Measurements from ENCODE around the gene ICA1. TPM values are rescaled to one million over a fixed set of nuclear protein-coding genes. Genes with fewer than 3 reads are reported as not detected.

ICA1 gene
- total RNA-seq, 1 experiment from 2014 or later, result 5.4 TPM

DNA sequence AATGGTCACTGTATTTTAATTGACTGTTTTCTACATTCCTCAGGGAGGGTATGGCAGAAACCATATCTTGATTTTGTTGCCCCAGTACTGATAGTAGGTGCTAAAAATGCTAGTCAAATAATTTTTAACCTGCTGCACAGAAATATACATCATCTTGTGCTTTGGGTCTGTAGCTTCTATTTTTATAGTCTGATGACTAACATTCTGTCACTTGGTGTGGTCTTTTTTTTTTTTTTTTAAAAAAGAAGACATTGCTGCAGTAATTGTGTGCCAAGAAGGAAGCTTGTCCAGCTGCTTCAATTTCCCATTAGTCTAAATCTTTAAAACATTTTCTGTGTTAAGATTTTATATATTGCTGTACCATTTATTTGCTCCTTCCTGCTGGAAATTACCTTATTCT is 83.6 kb downstream of the ICA1 start:
- Histone ChIP-seq H3K36me3 (replicated peaks; ENCODE audit: control insufficient read depth, insufficient read depth, low read length) (no peaks in the 10 kb centered on the region), H3K27me3 (ENCODE audit: control insufficient read depth, insufficient read depth, low read length) (no peaks in the 10 kb centered on the region), H3K4me3 (ENCODE audit: insufficient read depth, low read depth, low read length) (no peak overlapping the region)
- no peak for DNase-seq

DNA sequence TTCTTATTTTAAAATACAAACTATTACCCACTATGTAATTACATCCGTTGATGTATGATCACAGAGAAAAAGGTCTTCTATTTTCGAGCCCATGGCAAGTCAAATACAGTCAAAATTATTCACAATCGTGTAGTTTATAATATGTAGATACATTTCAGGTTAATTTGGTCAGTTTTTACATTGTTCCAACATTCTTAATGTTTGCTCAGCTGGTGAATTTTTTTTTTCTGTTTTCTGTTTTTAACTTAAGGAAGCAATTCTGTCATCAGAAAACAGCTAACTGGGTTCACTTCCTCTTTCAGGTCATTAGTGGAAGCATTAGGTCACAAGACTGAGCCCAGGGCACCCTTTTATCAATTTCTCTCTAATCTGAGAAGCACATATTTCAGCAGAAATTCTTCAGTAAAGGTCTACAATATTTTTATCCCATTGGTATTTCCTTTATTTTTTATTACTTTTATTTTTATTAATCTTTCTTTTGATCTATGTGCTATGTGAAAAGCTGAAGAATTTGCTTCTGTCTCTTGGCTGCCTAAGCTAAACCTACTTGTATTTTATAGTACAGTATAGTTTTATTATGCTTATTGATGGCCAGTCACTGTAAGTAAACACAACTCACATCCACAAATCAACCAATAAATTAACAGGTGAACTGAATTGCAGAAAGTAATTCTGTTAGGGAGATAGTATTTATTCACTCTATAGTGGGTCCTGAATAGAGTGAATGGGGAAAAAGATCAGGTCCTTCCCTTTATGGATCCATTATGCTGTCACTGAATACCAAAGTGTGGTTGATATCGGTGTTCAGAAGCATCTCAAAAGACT is 84.6 kb downstream of the ICA1 start:
- Histone ChIP-seq H3K36me3 (replicated peaks; ENCODE audit: control insufficient read depth, insufficient read depth, low read length) (no peaks in the 10 kb centered on the region), H3K27me3 (ENCODE audit: control insufficient read depth, insufficient read depth, low read length) (no peaks in the 10 kb centered on the region), H3K4me3 (ENCODE audit: insufficient read depth, low read depth, low read length) (no peak overlapping the region)
- DNase-seq, result no peak

GRCh38 chr7:8176370-8177081 is 85.4 kb downstream of the ICA1 start:
- DNase-seq, result no peak
- H3K27me3 ChIP-seq (ENCODE audit: control insufficient read depth, insufficient read depth, low read length), result no peaks in the 10 kb centered on the region
- no peak overlapping the region for H3K4me3 ChIP-seq (ENCODE audit: insufficient read depth, low read depth, low read length)
- H3K36me3 ChIP-seq (replicated peaks; ENCODE audit: control insufficient read depth, insufficient read depth, low read length), result no peaks in the 10 kb centered on the region

DNA sequence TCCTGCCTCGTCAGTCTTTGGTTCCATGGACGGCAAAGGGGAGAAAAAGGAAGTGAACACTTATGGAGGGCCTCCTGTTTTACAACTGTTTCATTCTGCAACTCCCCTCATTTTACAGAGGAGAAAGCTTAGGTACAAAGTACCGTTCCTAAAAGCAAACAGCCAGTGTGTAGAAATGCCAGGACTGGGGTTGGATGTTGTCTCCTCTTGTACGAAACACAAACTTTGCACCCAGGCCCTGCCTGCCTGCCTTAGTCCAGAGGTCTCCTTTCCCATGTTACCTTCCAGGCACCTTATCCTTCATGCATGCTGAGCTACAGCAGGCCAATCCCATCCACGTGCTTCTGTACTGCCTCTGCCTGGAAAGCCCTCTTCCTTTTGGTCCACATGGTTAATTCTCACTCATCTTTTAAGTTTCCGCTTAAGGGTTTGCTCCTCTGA is 86.0 kb downstream of the ICA1 start:
- H3K27me3 ChIP-seq (ENCODE audit: control insufficient read depth, insufficient read depth, low read length), result no peaks in the 10 kb centered on the region
- no peaks in the 10 kb centered on the region for H3K36me3 ChIP-seq (replicated peaks; ENCODE audit: control insufficient read depth, insufficient read depth, low read length)
- no peak overlapping the region for H3K4me3 ChIP-seq (ENCODE audit: insufficient read depth, low read depth, low read length)
- no peak for DNase-seq

- H3K4me3 ChIP-seq (ENCODE audit: insufficient read depth, low read depth, low read length), result no peak overlapping the region
- no peaks in the 10 kb centered on the region for H3K36me3 ChIP-seq (replicated peaks; ENCODE audit: control insufficient read depth, insufficient read depth, low read length)
- DNase-seq, result no peak
- no peaks in the 10 kb centered on the region for H3K27me3 ChIP-seq (ENCODE audit: control insufficient read depth, insufficient read depth, low read length)
Observed at GRCh38 chr7:8172372-8173354, 89.3 kb downstream of the ICA1 start.

- Histone ChIP-seq H3K4me3 (ENCODE audit: insufficient read depth, low read depth, low read length) (no peak overlapping the region), H3K36me3 (replicated peaks; ENCODE audit: control insufficient read depth, insufficient read depth, low read length) (no peaks in the 10 kb centered on the region), H3K27me3 (ENCODE audit: control insufficient read depth, insufficient read depth, low read length) (no peaks in the 10 kb centered on the region)
- no peak for DNase-seq
Observed at GRCh38 chr7:8169171-8169570, 92.8 kb downstream of the ICA1 start.

GRCh38 chr7:8168336-8168735 is 93.6 kb downstream of the ICA1 start:
- no peaks in the 10 kb centered on the region for H3K27me3 ChIP-seq (ENCODE audit: control insufficient read depth, insufficient read depth, low read length)
- no peak for DNase-seq
- no peak overlapping the region for H3K4me3 ChIP-seq (ENCODE audit: insufficient read depth, low read depth, low read length)
- no peaks in the 10 kb centered on the region for H3K36me3 ChIP-seq (replicated peaks; ENCODE audit: control insufficient read depth, insufficient read depth, low read length)

- Histone ChIP-seq H3K27me3 (ENCODE audit: control insufficient read depth, insufficient read depth, low read length) (no peaks in the 10 kb centered on the region), H3K4me3 (ENCODE audit: insufficient read depth, low read depth, low read length) (no peak overlapping the region), H3K36me3 (replicated peaks; ENCODE audit: control insufficient read depth, insufficient read depth, low read length) (no peaks in the 10 kb centered on the region)
- DNase-seq, result no peak
Observed at GRCh38 chr7:8165150-8165549, 96.8 kb downstream of the ICA1 start.

DNA sequence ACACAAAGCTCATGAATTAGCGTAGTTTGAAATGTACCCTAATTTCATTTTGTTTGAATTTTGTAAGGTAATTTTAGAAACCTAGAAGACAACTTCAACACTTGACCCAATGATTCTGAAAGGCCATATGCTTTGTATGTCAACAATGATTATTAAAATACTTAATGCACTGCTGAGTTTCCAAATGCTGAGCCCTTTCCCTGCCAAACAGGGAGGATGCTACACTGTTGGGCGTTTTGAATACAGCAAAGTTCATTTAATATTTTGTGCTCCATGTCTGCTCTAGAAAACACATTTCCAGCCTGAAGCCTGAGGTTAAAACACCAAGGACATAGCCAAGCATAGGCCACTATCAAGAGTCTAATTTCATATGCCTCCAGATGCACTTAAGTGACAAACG is 99.8 kb downstream of the ICA1 start:
- no peak for DNase-seq
- Histone ChIP-seq H3K4me3 (ENCODE audit: insufficient read depth, low read depth, low read length) (no peak overlapping the region), H3K27me3 (ENCODE audit: control insufficient read depth, insufficient read depth, low read length) (no peaks in the 10 kb centered on the region), H3K36me3 (replicated peaks; ENCODE audit: control insufficient read depth, insufficient read depth, low read length) (no peaks in the 10 kb centered on the region)

- Histone ChIP-seq H3K27me3 (ENCODE audit: control insufficient read depth, insufficient read depth, low read length) (no peaks in the 10 kb centered on the region), H3K4me3 (ENCODE audit: insufficient read depth, low read depth, low read length) (no peak overlapping the region), H3K36me3 (replicated peaks; ENCODE audit: control insufficient read depth, insufficient read depth, low read length) (no peaks in the 10 kb centered on the region)
- DNase-seq, result no peak
Observed at GRCh38 chr7:8161364-8161828, 100.6 kb downstream of the ICA1 start.

GRCh38 chr7:8160779-8161345 is 101.1 kb downstream of the ICA1 start:
- Histone ChIP-seq H3K27me3 (ENCODE audit: control insufficient read depth, insufficient read depth, low read length) (no peaks in the 10 kb centered on the region), H3K36me3 (replicated peaks; ENCODE audit: control insufficient read depth, insufficient read depth, low read length) (no peaks in the 10 kb centered on the region), H3K4me3 (ENCODE audit: insufficient read depth, low read depth, low read length) (no peak overlapping the region)
- no peak for DNase-seq

- Histone ChIP-seq H3K4me3 (ENCODE audit: insufficient read depth, low read depth, low read length) (no peak overlapping the region), H3K27me3 (ENCODE audit: control insufficient read depth, insufficient read depth, low read length) (no peaks in the 10 kb centered on the region), H3K36me3 (replicated peaks; ENCODE audit: control insufficient read depth, insufficient read depth, low read length) (no peaks in the 10 kb centered on the region)
- DNase-seq, result no peak
Observed at GRCh38 chr7:8160250-8160649, 101.7 kb downstream of the ICA1 start.

DNA sequence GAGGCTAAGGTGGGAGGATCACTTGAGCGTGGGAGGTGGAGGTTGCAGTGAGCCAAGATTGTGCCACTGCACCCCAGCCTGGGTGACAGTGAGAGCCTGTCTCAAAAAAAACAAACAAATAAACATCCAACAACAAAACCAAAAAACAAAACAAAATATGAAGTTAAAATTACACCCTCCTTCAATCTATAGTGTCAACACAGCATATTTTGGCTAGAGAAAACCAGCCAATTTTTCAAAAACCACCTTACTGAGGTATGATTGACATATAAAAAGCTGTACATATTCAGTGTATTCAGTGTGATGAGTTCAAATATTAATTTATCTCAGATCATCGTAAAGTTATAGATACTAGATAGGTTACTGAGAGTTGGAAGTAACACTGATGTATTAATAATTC is 102.4 kb downstream of the ICA1 start:
- Histone ChIP-seq H3K36me3 (replicated peaks; ENCODE audit: control insufficient read depth, insufficient read depth, low read length) (no peaks in the 10 kb centered on the region), H3K27me3 (ENCODE audit: control insufficient read depth, insufficient read depth, low read length) (no peaks in the 10 kb centered on the region), H3K4me3 (ENCODE audit: insufficient read depth, low read depth, low read length) (no peak overlapping the region)
- no peak for DNase-seq

GRCh38 chr7:8157296-8157695 is 104.7 kb downstream of the ICA1 start:
- no peak overlapping the region for H3K4me3 ChIP-seq (ENCODE audit: insufficient read depth, low read depth, low read length)
- DNase-seq, result no peak
- no peaks in the 10 kb centered on the region for H3K36me3 ChIP-seq (replicated peaks; ENCODE audit: control insufficient read depth, insufficient read depth, low read length)
- no peaks in the 10 kb centered on the region for H3K27me3 ChIP-seq (ENCODE audit: control insufficient read depth, insufficient read depth, low read length)

Data from H7 (cell line).